HCT116 (cell line): ENCODE data around the gene C1orf21. TPM values are rescaled to one million over a fixed set of nuclear protein-coding genes. Genes with fewer than 3 reads are reported as not detected.

Experiments
- ATAC-seq: fragments of 200-7000 bp; cut with Tn5 transposase; 2 replicates; pipeline ENCODE4 v1.9.1; 2020; ENCODE audit warnings: mild to moderate bottlenecking, moderate library complexity
- BruUV-seq: library from RNA; stranded (reverse); fragments of 400-500 nt; replicated peaks from 2 replicates; lab custom pipeline; 2021; lab: Mats Ljungman, UMichigan
- CTCF ChIA-PET: fragments of 300-600 bp; sonication (Branson Sonifier 250); formaldehyde crosslinking; loops from one replicate; lab custom pipeline; 2021; ENCODE audit warnings: antibody characterized with exemption; lab: Charles Lee
- POLR2A ChIA-PET: fragments of 300-600, 350-600 bp; sonication (Branson Sonifier 250); formaldehyde crosslinking; loops from one replicate; lab custom pipeline; 2021; ENCODE audit warnings: antibody characterized with exemption; lab: Charles Lee
- RAD21 ChIA-PET, 2 experiments: fragments of 300-600 bp; sonication (Branson Sonifier 250); formaldehyde crosslinking; loops; one replicate each; lab custom pipeline; 2023; ENCODE audit warnings: low total read pairs in 2 of 2; ENCODE audit not compliant: uncharacterized antibody in 2 of 2, unreplicated experiment in 2 of 2, low non-redundant PET in 1 of 2; lab: Charles Lee
- DNase-seq: peaks from one replicate; pipeline ENCODE4 v3.0.0-alpha.2; 2010; ENCODE audit warnings: low read depth, low spot score
- H2AFZ ChIP-seq: fragments of 200-600 bp; shearing (Covaris generic), sonication (generic); 2 replicates; pipeline ENCODE4 v1.6.1; 2017; ENCODE audit warnings: low read depth, mixed run types, mixed read lengths, antibody characterized with exemption, low read length; ENCODE audit not compliant: poor library complexity, severe bottlenecking
- H3K27ac ChIP-seq: 2 replicates; pipeline ENCODE4 v1.5.1; 2012; ENCODE audit warnings: low read depth, low read length
- H3K27me3 ChIP-seq: fragments of 200-600 bp; sonication (generic); 2 replicates; pipeline ENCODE4 v1.6.1; 2016; ENCODE audit warnings: mixed run types, low read length, mixed read lengths; ENCODE audit not compliant: insufficient read depth
- H3K36me3 ChIP-seq, 2 experiments: fragments of 200-500 bp in 1 of 2; fragments of 200-600 bp in 1 of 2; sonication (Bioruptor generic) in 1 of 2; sonication (generic) in 1 of 2; 2 replicates each; pipeline versions ENCODE4 v1.5.1 to v1.6.1; 2014 to 2016; ENCODE audit warnings: low read length in 2 of 2, inconsistent platforms in 1 of 2, mixed read lengths in 1 of 2, mixed run types in 1 of 2; ENCODE audit not compliant: insufficient read depth in 2 of 2, control insufficient read depth in 1 of 2
- H3K4me1 ChIP-seq, 2 experiments: fragments of 200-600 bp in 1 of 2; sonication (generic) in 1 of 2; 2 replicates each; pipeline versions ENCODE4 v1.5.1 to v1.6.1; 2012 to 2017; ENCODE audit warnings: low read length in 2 of 2, inconsistent platforms in 1 of 2, mild to moderate bottlenecking in 1 of 2, mixed read lengths in 1 of 2, mixed run types in 1 of 2, moderate library complexity in 1 of 2; ENCODE audit not compliant: insufficient read depth in 2 of 2, control insufficient read depth in 1 of 2
- H3K4me2 ChIP-seq: fragments of 200-600 bp; sonication (generic); 2 replicates; pipeline ENCODE4 v1.6.1; 2017; ENCODE audit warnings: mixed run types, low read length, mixed read lengths
- H3K4me3 ChIP-seq, 2 experiments: fragments of 200-600 bp in 1 of 2; sonication (generic) in 1 of 2; replicated peaks in 1 of 2; 2 replicates each; pipeline ENCODE4 v1.5.1; 2011 to 2016; ENCODE audit warnings: low read length in 2 of 2, control low read depth in 1 of 2, low read depth in 1 of 2, mild to moderate bottlenecking in 1 of 2, mixed read lengths in 1 of 2, mixed run types in 1 of 2
- H3K79me2 ChIP-seq: fragments of 200-600 bp; sonication (generic); 2 replicates; pipeline ENCODE4 v1.6.1; 2017; ENCODE audit warnings: mild to moderate bottlenecking, mixed run types, low read length, moderate library complexity, mixed read lengths; ENCODE audit not compliant: insufficient read depth
- H3K9ac ChIP-seq: fragments of 200-600 bp; sonication (generic); 2 replicates; pipeline ENCODE4 v1.6.1; 2016; ENCODE audit warnings: low read length, mixed read lengths
- H3K9me2 ChIP-seq: fragments of 200-600 bp; sonication (generic), shearing (Covaris generic); 2 replicates; pipeline ENCODE4 v1.6.1; 2017; ENCODE audit warnings: mixed run types, mild to moderate bottlenecking, moderate library complexity; ENCODE audit not compliant: insufficient read depth
- H3K9me3 ChIP-seq, 2 experiments: fragments of 200-500 bp in 1 of 2; fragments of 200-600 bp in 1 of 2; sonication (Bioruptor generic) in 1 of 2; sonication (generic) in 1 of 2; 2 replicates each; pipeline ENCODE4 v1.6.1; 2014 to 2017; ENCODE audit warnings: low read length in 2 of 2, mixed read lengths in 2 of 2, inconsistent platforms in 1 of 2, low read depth in 1 of 2, mild to moderate bottlenecking in 1 of 2, mixed run types in 1 of 2, moderate library complexity in 1 of 2; ENCODE audit not compliant: control insufficient read depth in 1 of 2, insufficient read depth in 1 of 2
- H4K20me1 ChIP-seq: fragments of 200-600 bp; sonication (generic), shearing (Covaris generic); 2 replicates; pipeline ENCODE4 v1.6.1; 2017; ENCODE audit warnings: mixed run types, mild to moderate bottlenecking, moderate library complexity; ENCODE audit not compliant: insufficient read depth
- CBX3 ChIP-seq: IDR thresholded peaks from 2 replicates; pipeline ENCODE4 v1.6.1; 2012; ENCODE audit warnings: low read depth
- CEBPB ChIP-seq: IDR thresholded peaks from 2 replicates; pipeline ENCODE4 v1.6.1; 2012; ENCODE audit warnings: low read depth
- EGR1 ChIP-seq: IDR thresholded peaks from 2 replicates; pipeline ENCODE4 v1.6.1; 2012; ENCODE audit warnings: low read depth
- EZH2phosphoT487 ChIP-seq: fragments of 200-600 bp; IDR thresholded peaks from 2 replicates; pipeline ENCODE4 v1.6.1; 2018; ENCODE audit warnings: antibody characterized with exemption, borderline replicate concordance
- JUND ChIP-seq: IDR thresholded peaks from 2 replicates; pipeline ENCODE4 v1.6.1; 2012
- POLR2A ChIP-seq: IDR thresholded peaks from 2 replicates; pipeline ENCODE4 v1.7.0; 2011; ENCODE audit warnings: borderline replicate concordance; ENCODE audit not compliant: insufficient read depth, insufficient read length; ENCODE audit errors: extremely low read depth
- POLR2AphosphoS5 ChIP-seq: IDR thresholded peaks from 2 replicates; pipeline ENCODE4 v1.6.1; 2011; ENCODE audit warnings: mild to moderate bottlenecking, low read depth, low read length, moderate library complexity
- SP1 ChIP-seq: IDR thresholded peaks from 2 replicates; pipeline ENCODE4 v1.6.1; 2012; ENCODE audit warnings: low read depth
- SRF ChIP-seq: IDR thresholded peaks from 2 replicates; pipeline ENCODE4 v1.6.1; 2012; ENCODE audit warnings: low read depth
- TCF7L2 ChIP-seq: IDR thresholded peaks from 2 replicates; pipeline ENCODE4 v1.7.0; 2011; ENCODE audit warnings: borderline replicate concordance, inconsistent platforms; ENCODE audit not compliant: insufficient read depth, insufficient read length; ENCODE audit errors: extremely low read depth
- ZFX ChIP-seq: fragments of 450-650 bp; IDR thresholded peaks from 2 replicates; pipeline ENCODE4 v1.6.1; 2017
- ZNF274 ChIP-seq: fragments of 200-500 bp; sonication (Bioruptor generic); IDR thresholded peaks from 2 replicates; pipeline ENCODE4 v1.6.1; 2014; ENCODE audit warnings: mild to moderate bottlenecking, low read depth, low read length, inconsistent platforms
- intact Hi-C: fragments of 100-400 bp; cut with micrococcal nuclease; formaldehyde crosslinking; loops from 2 replicates; pipeline ENCODE4 v1.10.0; 2022
- total RNA-seq: library from RNA; stranded (reverse); gene quantifications from one replicate; pipeline ENCODE4 v1.2.1, GENCODE V29; 2021; ENCODE audit not compliant: unreplicated experiment
- TF ChIP-seq, protein P1 (sequence below), 3 experiments: fragments of 200-600 bp in 1 of 3; sonication (generic) in 1 of 3; IDR thresholded peaks in 2 of 3; conservative IDR thresholded peaks in 1 of 3; 2 replicates each; pipeline ENCODE4 v1.5.1; 2012 to 2017; ENCODE audit warnings: low read depth in 2 of 3, low read length in 2 of 3, antibody characterized with exemption in 1 of 3, borderline replicate concordance in 1 of 3, control low read depth in 1 of 3, mild to moderate bottlenecking in 1 of 3, mixed read lengths in 1 of 3, mixed run types in 1 of 3, moderate library complexity in 1 of 3; ENCODE audit not compliant: insufficient read depth in 1 of 3
- TF ChIP-seq, protein P2 (sequence below): IDR thresholded peaks from 2 replicates; pipeline ENCODE4 v1.6.1; 2012
- TF ChIP-seq, protein P3 (sequence below): IDR thresholded peaks from 2 replicates; pipeline ENCODE4 v1.6.1; 2012; ENCODE audit warnings: low read depth

C1orf21 gene
- total RNA-seq, 1 experiment from 2014 or later, result 8.9 TPM

DNA sequence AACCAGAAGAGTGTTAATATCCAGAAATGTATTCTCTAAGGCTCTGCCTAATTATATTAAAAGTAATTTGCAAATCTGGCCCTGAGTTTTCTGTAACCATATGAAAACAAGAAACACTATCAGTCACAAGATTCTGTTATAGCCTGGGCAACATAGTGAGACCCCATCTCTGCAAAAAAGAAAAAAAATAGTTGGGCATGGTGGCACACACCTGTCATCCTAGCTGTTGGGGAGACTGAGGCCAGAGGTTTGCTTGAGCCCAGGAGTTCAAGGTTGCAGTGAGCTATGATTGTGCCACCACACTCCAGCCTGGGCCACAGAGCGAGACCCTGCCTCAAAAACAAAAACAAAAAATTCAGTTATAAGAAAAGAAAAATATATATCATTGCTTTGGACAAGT lies 25.6 kb downstream of the C1orf21 start:
- Histone ChIP-seq H3K27ac (no peak overlapping the region), H3K27me3 (no peaks in the 10 kb centered on the region), H4K20me1 (no peaks in the 10 kb centered on the region), H3K9ac (no peak overlapping the region), H3K79me2 (no peaks in the 10 kb centered on the region), H3K4me3 (no peak overlapping the region), H3K4me2 (no peak overlapping the region), H3K9me2 (no peaks in the 10 kb centered on the region), H2AFZ (no peak overlapping the region), H3K4me1 (no peaks in the 10 kb centered on the region), H3K36me3 (no peaks in the 10 kb centered on the region), H3K9me3 (no peaks in the 10 kb centered on the region)
- intact Hi-C loops, result no loop called here
- ChIA-PET RAD21 (no interaction called here), POLR2A (no interaction called here), CTCF (no interaction called here)
- TF ChIP-seq ZNF274 (no peak), SP1 (no peak), CEBPB (no peak), TCF7L2 (no peak), POLR2A (no peak), EGR1 (no peak), POLR2AphosphoS5 (no peak), ZFX (no peak), JUND (no peak), SRF (no peak), EZH2phosphoT487 (no peak), CBX3 (no peak)
- TF ChIP-seq, protein P1, sequence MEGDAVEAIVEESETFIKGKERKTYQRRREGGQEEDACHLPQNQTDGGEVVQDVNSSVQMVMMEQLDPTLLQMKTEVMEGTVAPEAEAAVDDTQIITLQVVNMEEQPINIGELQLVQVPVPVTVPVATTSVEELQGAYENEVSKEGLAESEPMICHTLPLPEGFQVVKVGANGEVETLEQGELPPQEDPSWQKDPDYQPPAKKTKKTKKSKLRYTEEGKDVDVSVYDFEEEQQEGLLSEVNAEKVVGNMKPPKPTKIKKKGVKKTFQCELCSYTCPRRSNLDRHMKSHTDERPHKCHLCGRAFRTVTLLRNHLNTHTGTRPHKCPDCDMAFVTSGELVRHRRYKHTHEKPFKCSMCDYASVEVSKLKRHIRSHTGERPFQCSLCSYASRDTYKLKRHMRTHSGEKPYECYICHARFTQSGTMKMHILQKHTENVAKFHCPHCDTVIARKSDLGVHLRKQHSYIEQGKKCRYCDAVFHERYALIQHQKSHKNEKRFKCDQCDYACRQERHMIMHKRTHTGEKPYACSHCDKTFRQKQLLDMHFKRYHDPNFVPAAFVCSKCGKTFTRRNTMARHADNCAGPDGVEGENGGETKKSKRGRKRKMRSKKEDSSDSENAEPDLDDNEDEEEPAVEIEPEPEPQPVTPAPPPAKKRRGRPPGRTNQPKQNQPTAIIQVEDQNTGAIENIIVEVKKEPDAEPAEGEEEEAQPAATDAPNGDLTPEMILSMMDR (IDR thresholded peaks at IDR 0.05 in 2 of 3, conservative IDR thresholded peaks at IDR 0.05 in 1 of 3; ENCODE audit: borderline replicate concordance in 1 of 3, insufficient read depth in 1 of 3, low read depth in 2 of 3, low read length in 2 of 3), result no peak
- TF ChIP-seq, protein P2, sequence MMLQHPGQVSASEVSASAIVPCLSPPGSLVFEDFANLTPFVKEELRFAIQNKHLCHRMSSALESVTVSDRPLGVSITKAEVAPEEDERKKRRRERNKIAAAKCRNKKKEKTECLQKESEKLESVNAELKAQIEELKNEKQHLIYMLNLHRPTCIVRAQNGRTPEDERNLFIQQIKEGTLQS, result no peak
- TF ChIP-seq, protein P3, sequence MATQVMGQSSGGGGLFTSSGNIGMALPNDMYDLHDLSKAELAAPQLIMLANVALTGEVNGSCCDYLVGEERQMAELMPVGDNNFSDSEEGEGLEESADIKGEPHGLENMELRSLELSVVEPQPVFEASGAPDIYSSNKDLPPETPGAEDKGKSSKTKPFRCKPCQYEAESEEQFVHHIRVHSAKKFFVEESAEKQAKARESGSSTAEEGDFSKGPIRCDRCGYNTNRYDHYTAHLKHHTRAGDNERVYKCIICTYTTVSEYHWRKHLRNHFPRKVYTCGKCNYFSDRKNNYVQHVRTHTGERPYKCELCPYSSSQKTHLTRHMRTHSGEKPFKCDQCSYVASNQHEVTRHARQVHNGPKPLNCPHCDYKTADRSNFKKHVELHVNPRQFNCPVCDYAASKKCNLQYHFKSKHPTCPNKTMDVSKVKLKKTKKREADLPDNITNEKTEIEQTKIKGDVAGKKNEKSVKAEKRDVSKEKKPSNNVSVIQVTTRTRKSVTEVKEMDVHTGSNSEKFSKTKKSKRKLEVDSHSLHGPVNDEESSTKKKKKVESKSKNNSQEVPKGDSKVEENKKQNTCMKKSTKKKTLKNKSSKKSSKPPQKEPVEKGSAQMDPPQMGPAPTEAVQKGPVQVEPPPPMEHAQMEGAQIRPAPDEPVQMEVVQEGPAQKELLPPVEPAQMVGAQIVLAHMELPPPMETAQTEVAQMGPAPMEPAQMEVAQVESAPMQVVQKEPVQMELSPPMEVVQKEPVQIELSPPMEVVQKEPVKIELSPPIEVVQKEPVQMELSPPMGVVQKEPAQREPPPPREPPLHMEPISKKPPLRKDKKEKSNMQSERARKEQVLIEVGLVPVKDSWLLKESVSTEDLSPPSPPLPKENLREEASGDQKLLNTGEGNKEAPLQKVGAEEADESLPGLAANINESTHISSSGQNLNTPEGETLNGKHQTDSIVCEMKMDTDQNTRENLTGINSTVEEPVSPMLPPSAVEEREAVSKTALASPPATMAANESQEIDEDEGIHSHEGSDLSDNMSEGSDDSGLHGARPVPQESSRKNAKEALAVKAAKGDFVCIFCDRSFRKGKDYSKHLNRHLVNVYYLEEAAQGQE, result no peak
- no peak for DNase-seq
- BruUV-seq, result no TSS peak
- no peak for ATAC-seq
